Omental fat pad (tissue), 4 donors: ENCODE measurements around the gene IL1RAP. TPM values are rescaled to one million over a fixed set of nuclear protein-coding genes. Genes with fewer than 3 reads are reported as not detected.

Source experiments
- ATAC-seq: fragments of 150-250 bp; one replicate; pipeline ENCODE4 v1.9.1; 2016; ENCODE audit warnings: mild to moderate bottlenecking, moderate library complexity; ENCODE audit not compliant: low FRiP score
- DNase-seq: peaks from one replicate; pipeline ENCODE4 v3.0.0-alpha.2; 2019; ENCODE audit warnings: low spot score
- total RNA-seq, 4 donors: library from RNA; depleted of rRNA; stranded (reverse); fragments of >200 nt; gene quantifications; one replicate each; pipeline ENCODE4 v1.1.0, GENCODE V29; 2016
- TF ChIP-seq, protein P1 (sequence below), 3 donors: fragments of 450-650 bp; IDR thresholded peaks; one replicate each; pipeline ENCODE4 v1.5.1; 2016 to 2017; ENCODE audit warnings: antibody characterized with exemption in 3 of 3, mild to moderate bottlenecking in 3 of 3, moderate library complexity in 2 of 3

IL1RAP gene
- total RNA-seq, 4 donors from 2014 or later: 10.5 to 75.3 (median 23.4) TPM

GRCh38 chr3:190585805-190586630 lies 72.1 kb downstream of the IL1RAP start:
- no peak for DNase-seq
- peak; percentile 72 for ATAC-seq

GRCh38 chr3:190586631-190587011 lies 72.7 kb downstream of the IL1RAP start:
- TF ChIP-seq, protein P1, sequence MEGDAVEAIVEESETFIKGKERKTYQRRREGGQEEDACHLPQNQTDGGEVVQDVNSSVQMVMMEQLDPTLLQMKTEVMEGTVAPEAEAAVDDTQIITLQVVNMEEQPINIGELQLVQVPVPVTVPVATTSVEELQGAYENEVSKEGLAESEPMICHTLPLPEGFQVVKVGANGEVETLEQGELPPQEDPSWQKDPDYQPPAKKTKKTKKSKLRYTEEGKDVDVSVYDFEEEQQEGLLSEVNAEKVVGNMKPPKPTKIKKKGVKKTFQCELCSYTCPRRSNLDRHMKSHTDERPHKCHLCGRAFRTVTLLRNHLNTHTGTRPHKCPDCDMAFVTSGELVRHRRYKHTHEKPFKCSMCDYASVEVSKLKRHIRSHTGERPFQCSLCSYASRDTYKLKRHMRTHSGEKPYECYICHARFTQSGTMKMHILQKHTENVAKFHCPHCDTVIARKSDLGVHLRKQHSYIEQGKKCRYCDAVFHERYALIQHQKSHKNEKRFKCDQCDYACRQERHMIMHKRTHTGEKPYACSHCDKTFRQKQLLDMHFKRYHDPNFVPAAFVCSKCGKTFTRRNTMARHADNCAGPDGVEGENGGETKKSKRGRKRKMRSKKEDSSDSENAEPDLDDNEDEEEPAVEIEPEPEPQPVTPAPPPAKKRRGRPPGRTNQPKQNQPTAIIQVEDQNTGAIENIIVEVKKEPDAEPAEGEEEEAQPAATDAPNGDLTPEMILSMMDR (IDR thresholded peaks at IDR 0.05): no peak
- no peak for DNase-seq
- peak; percentile 58 for ATAC-seq

More at GRCh38 chr3:190585805-190586630, 72.1 kb downstream of the IL1RAP start:
- TF ChIP-seq, protein P1 (IDR thresholded peaks at IDR 0.05): no peak

GRCh38 chr3:190588570-190588969 lies 74.7 kb downstream of the IL1RAP start:
- no peak for DNase-seq
- TF ChIP-seq, protein P1 (IDR thresholded peaks at IDR 0.05): no peak
- ATAC-seq: no peak

- DNase-seq (no peak), ATAC-seq (no peak)
- TF ChIP-seq, protein P1 (IDR thresholded peaks at IDR 0.05): no peak
Measured at GRCh38 chr3:190589326-190589725, 75.4 kb downstream of the IL1RAP start.

GRCh38 chr3:190591080-190591479 lies 77.2 kb downstream of the IL1RAP start:
- TF ChIP-seq, protein P1 (IDR thresholded peaks at IDR 0.05): no peak
- DNase-seq (no peak), ATAC-seq (no peak)

DNA sequence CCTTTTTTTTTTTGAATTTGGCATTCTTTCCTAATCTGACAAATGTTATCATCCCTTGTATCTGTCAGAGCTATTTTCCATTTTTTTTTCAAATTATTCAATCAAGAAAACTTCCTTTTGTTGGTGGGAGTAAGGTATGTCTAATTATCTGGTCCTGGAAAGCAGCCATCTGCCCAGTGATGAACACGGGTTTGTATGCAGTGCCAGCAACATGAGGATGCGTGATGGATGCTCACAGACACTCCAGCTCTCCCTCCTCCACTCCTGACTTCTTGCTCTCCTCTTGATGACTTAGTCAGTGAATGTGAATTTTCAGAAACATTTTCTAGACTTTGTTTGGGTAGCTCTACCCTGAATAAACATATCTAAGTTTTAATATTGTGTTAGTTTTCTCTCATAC lies 79.2 kb downstream of the IL1RAP start:
- peak; percentile 82 for ATAC-seq
- TF ChIP-seq, protein P1 (IDR thresholded peaks at IDR 0.05): no peak
- DNase-seq: no peak

DNA sequence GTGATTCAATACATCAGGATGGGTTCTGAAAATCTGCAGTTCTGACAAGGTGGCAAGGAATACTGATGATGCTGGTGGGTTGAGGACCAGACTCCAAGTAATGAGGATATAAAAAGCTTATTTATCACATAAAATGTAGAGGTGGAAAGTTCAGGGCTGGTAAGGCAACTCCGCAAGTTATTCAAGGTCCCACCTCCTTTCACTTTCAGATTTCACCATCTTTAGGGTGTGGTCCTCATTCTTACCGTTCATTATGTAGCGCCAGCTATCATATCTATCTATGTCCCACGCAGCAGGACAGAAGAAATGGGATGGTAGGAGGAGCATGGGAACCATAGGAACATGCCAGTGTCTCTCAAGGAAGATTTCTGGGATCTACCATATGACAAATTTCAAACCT lies 80.3 kb downstream of the IL1RAP start:
- DNase-seq (no peak), ATAC-seq (no peak)
- TF ChIP-seq, protein P1 (IDR thresholded peaks at IDR 0.05): no peak
